Measurements from ENCODE around the gene LINC01488.

DNA sequence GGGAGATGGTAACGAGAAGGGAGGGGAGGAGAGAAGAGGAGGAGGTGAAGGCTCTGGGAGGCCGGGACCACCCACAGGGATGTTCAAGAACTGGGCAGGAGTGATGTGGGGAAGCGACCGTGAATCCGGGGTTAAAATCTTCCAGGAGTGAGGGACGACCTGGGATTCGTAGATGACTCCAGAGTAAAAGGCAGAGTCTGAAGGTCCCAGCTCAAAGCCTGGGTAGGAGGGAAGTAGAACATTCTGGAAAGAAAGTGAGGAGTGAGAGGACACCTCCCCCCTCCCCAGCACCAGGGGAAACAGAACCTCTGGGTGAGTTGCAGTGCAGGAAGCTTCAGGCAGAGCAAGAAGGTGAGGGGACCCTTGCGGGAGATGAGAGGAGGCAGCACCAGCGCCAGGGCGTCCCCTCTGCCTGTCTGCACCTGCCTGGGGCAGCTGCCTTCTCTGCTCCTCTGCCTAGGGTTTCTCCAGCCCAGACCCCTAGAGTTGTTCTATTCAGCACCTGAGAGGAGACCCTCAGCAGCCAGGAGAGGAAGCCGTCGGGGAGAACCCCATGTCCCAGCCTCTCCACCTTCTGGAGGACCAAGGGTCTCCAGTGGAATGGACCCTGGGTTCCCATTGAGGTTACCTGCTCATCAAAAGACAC, 49.7 kb downstream of the LINC01488 start:
- no peak for TF ChIP-seq EZH2 (IDR thresholded peaks at IDR 0.05; ENCODE audit: insufficient read depth, poor library complexity, severe bottlenecking)
- no peak for TF ChIP-seq EZH2phosphoT487 (IDR thresholded peaks at IDR 0.05; ENCODE audit: insufficient read depth, low read depth)

Data from GM23248 (cell line).